ENCODE measurements around the gene OVCA2.

GRCh38 chr17:2058586-2059546 is 17.0 kb downstream of the OVCA2 start:
- no peak for TF ChIP-seq POLR2A (IDR thresholded peaks at IDR 0.05)
- peak; percentile 59 to 91 (median 80) for TF ChIP-seq CTCF (IDR thresholded peaks at IDR 0.05 in 8 of 11, conservative IDR thresholded peaks at IDR 0.05 in 3 of 11)

Data from spleen (tissue), 7 donors.